ENCODE measurements around the gene TPK1.
A peak's percentile ranks its signal among the peaks of the same experiment; 100 is the strongest.

TPK1 gene

GRCh38 chr7:144835652-144836544, at the start of gene TPK1:
Gene TPK1 (minus strand): TSS chr7:144836053. CDS start chr7:144835602, 451 bp downstream.
- CTCF ChIA-PET = interaction anchor here (1.2 kb wide), 1 partner anchor 10 kb away, joined by 3 read pairs; no protein-coding TSS in a partner anchor
- POLR2A ChIA-PET = interaction anchor here (1.1 kb wide), 1 partner anchor 13 kb away, joined by 3 read pairs; no protein-coding TSS in a partner anchor
- DNase-seq (ENCODE audit: low read depth, low spot score) = peak; percentile 26
- no peak for TF ChIP-seq CTCF (IDR thresholded peaks at IDR 0.05; ENCODE audit: insufficient read depth, low read length, missing control alignments)
- peak within 1 kb of the TSS; percentile 77 for H3K4me3 ChIP-seq (ENCODE audit: low read depth, low read length)

GRCh38 chr7:144885478-144885877, 49.6 kb upstream of the TPK1 start:
- ChIA-PET POLR2A (no interaction called here), CTCF (no interaction called here)
- no peak for TF ChIP-seq CTCF (IDR thresholded peaks at IDR 0.05; ENCODE audit: insufficient read depth, low read length, missing control alignments)
- DNase-seq (ENCODE audit: low read depth, low spot score) = no peak
- H3K4me3 ChIP-seq (ENCODE audit: low read depth, low read length) = no peak overlapping the region

- no peak overlapping the region for H3K4me3 ChIP-seq (ENCODE audit: low read depth, low read length)
- TF ChIP-seq CTCF (IDR thresholded peaks at IDR 0.05; ENCODE audit: insufficient read depth, low read length, missing control alignments) = no peak
- POLR2A ChIA-PET = no interaction called here
- CTCF ChIA-PET = no interaction called here
- no peak for DNase-seq (ENCODE audit: low read depth, low spot score)
Measured at GRCh38 chr7:144884896-144885295, 49.0 kb upstream of the TPK1 start.

DNA sequence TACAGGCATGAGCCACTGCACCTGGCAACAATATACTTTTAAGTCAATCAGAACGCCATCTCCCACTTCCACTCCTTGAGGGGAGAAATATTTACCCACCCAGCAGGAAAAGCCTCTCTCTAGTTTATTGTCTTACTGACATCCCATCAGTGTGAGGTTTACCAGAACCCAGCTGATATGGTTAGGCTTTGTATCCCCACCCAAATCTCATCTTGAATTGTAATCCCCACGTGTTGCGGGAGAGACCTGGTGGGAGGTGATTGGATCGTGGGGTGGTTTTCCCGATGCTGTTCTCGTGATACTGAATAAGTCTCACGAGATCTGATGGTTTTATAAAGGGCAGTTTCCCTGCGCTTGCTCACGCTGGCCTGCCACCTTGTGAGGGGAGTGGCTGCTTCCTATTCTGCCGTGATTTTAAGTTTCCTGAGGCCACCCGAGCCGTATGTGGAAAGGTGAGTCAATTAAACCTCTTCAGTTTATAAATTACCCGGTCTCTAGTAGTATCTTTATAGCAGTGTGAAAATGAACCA, 37.5 kb upstream of the TPK1 start:
- TF ChIP-seq CTCF (IDR thresholded peaks at IDR 0.05; ENCODE audit: insufficient read depth, low read length, missing control alignments) = no peak

GRCh38 chr7:144869082-144869481, 33.2 kb upstream of the TPK1 start:
- DNase-seq (ENCODE audit: low read depth, low spot score) = no peak
- H3K4me3 ChIP-seq (ENCODE audit: low read depth, low read length) = no peak overlapping the region
- ChIA-PET CTCF (no interaction called here), POLR2A (no interaction called here)
- no peak for TF ChIP-seq CTCF (IDR thresholded peaks at IDR 0.05; ENCODE audit: insufficient read depth, low read length, missing control alignments)

More for the DNA sequence above, 37.5 kb upstream of the TPK1 start:
- CTCF ChIA-PET = no interaction called here
- POLR2A ChIA-PET = no interaction called here
- no peak for DNase-seq (ENCODE audit: low read depth, low spot score)
- H3K4me3 ChIP-seq (ENCODE audit: low read depth, low read length) = no peak overlapping the region

DNA sequence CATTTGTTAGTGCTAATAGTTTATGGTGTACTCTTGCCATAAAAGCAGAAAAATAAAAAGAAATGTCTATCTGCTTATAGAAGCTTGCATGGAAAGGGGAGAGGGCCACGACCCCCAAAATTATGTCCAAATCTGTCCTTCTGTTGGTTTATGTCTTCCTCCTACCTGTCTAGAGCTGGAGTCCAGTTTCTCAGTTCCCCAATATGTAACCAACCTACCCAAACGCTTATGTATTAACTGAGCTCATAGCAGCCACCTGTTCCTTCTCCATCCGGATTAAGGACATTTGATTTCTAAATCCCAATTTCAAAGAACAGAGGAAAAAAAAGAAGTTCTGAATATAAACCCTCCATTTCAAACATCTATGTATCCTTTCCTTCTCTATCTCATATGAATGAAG, 30.3 kb upstream of the TPK1 start:
- no peak overlapping the region for H3K4me3 ChIP-seq (ENCODE audit: low read depth, low read length)
- CTCF ChIA-PET = no interaction called here
- POLR2A ChIA-PET = no interaction called here
- TF ChIP-seq CTCF (IDR thresholded peaks at IDR 0.05; ENCODE audit: insufficient read depth, low read length, missing control alignments) = no peak
- no peak for DNase-seq (ENCODE audit: low read depth, low spot score)
